Measurements from ENCODE around the gene TLCD3A.
A peak's percentile ranks its signal among the peaks of the same experiment; 100 is the strongest.

The TLCD3A gene

DNA sequence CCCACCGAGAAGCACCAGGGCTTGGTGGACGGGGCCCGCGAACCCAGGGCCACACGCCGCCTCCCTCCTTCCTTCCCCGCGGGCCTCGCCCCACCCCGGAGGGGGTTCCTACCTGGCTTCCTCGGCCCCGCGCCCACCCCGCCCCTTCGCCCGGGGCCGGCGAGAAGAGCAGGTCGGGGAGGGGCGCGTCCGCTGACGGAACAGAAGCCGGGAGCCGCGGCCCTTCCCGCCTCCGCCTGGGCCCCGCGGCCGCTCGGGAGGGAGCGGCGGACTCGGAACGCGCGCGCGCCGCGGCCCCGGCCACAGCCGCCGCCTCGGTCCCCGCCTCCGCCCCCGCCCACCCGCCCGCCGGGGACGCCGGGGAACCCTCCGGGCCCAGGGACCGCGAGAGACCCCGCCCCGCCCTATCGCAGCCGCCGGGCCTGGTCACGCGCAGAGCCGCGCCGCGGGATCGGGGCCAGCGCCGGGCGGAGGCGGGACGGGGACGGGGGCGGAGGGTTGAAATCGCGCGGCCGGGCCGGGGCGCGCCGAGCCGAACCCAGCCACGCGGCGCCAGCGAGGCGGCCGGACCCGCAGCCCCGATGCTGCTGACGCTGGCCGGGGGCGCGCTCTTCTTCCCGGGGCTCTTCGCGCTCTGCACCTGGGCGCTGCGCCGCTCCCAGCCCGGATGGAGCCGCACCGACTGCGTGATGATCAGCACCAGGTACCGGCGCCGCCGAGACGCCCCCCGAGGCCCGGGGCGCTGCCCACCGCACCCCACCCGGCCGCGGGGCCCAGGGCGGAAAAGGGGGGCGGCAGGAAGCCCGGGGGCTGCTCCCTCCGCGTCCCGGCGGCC is at the start of gene TLCD3A:
Gene TLCD3A, plus strand, starts transcription at position 530 of the 835 bp plus-strand sequence. Its CDS starts 52 bp downstream, at position 582.
- peak within 1 kb of the TSS; percentile 89 for H3K27ac ChIP-seq
- TF ChIP-seq, protein P1, sequence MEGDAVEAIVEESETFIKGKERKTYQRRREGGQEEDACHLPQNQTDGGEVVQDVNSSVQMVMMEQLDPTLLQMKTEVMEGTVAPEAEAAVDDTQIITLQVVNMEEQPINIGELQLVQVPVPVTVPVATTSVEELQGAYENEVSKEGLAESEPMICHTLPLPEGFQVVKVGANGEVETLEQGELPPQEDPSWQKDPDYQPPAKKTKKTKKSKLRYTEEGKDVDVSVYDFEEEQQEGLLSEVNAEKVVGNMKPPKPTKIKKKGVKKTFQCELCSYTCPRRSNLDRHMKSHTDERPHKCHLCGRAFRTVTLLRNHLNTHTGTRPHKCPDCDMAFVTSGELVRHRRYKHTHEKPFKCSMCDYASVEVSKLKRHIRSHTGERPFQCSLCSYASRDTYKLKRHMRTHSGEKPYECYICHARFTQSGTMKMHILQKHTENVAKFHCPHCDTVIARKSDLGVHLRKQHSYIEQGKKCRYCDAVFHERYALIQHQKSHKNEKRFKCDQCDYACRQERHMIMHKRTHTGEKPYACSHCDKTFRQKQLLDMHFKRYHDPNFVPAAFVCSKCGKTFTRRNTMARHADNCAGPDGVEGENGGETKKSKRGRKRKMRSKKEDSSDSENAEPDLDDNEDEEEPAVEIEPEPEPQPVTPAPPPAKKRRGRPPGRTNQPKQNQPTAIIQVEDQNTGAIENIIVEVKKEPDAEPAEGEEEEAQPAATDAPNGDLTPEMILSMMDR (IDR thresholded peaks at IDR 0.05): no peak

DNA sequence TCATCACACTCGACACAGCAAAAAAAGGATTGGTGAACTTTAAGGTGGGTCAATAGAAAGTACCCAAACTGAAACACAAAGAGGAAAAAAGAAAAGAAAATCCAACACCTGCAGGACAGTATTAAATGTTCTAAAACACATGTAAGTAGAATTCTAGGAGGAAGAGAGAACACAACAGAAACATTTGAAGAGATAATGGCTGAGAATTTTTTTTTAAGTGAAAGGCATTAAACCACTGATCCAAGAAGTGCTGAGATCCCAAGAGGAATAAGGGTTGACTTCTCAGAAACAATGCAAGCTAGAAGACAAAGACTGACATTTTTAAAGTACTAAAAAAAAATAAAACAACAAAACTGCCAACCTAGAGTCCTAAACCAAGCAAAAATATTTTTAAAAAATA is 49.4 kb upstream of the TLCD3A start:
- H3K27ac ChIP-seq: no peak overlapping the region
- no peak for TF ChIP-seq ZFX (IDR thresholded peaks at IDR 0.05; ENCODE audit: borderline replicate concordance)
- TF ChIP-seq, protein P1 (IDR thresholded peaks at IDR 0.05): no peak

DNA sequence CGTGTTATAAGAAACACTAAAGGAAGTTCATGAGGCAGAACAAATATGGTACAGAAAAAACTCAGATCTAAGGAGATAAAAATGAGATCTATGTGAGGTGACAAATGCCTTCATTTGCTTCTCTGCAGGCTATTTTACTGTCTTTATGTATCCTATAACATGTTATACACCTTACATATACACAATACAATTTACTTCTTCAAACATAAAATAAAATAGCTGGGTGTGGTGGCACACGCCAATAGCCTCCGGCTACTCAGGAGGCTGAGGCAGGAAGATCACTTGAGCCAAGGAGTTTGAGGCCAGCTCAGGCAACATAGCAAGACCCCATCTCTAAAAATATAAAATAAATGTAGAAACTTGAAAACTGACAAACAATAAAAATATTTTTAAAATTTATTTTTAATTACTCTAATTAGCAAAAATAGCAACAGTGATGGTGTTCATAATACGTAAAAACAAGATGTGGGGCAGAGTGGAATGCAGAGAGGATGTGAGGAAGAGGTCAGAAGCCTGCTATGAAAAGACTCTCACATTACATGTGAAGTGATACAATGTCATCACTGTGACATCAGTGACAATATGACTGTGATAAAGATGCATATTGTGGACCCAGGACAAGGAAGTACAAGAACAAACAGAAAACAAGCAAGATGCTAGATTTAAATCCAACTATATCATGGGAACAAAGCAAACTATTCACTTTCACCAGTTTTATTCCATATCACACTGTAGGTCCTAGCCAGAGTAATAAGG is 48.7 kb upstream of the TLCD3A start:
- TF ChIP-seq ZFX (IDR thresholded peaks at IDR 0.05; ENCODE audit: borderline replicate concordance): no peak
- TF ChIP-seq, protein P1 (IDR thresholded peaks at IDR 0.05): no peak
- no peak overlapping the region for H3K27ac ChIP-seq

DNA sequence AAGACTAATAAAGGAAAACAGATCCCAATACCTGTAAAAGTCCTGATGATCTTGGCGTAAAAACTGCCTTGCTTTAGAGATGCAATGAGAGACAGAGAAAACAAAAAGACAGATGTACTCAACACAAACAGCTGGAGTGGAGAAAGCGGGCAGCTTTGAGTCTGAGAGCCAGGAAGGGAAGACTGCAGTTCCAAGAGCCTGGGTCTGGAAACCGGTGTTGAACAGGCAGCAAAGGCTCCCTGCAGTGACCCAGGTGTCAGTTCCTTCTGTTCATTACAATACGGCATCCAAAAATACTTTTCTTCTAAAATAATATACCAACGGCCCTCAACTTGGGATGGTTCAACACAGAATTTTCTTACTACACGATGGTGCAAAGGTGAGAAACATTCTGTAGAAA is 47.4 kb upstream of the TLCD3A start:
- no peak for TF ChIP-seq ZFX (IDR thresholded peaks at IDR 0.05; ENCODE audit: borderline replicate concordance)
- TF ChIP-seq, protein P1 (IDR thresholded peaks at IDR 0.05): no peak
- H3K27ac ChIP-seq: no peak overlapping the region

DNA sequence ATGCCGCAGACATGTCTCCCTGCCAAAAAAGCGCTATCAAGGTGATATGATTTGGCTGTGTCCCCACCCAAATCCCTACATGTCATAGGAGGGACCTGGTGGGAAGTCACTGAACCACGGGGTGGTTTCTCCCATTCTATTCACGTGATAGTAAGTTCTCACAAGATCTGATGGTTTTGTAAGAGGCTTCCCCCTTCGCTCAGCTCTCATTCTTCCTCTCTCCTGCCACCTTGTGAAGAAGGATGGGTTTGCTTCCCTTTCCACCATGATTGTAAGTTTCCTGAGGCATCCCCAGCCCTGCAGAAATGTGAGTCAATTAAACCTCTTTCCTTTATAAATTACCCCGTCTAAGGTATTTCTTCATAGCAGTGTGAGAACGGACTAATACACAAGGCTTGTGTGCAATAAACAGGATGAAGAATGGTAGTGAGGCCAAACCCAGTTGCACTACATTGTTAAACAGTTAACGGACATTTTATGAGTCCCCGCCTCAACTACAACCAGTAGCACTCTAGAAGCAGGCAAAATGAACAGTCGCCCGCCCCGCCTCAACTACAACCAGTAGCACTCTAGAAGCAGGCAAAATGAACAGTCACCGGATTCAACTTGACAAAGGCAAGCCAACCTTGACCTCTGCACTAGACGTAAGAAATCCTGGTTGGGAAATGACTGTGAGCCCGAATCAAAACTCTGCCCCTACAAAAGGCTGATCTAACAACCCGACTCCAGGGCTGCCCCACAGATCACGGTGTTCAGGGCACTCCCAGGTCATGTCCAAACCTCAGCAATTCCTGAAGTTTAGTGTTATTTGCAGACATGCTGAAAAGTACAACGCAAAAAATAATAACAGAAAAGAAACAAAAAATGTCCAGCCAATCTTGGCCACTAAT is 44.1 kb upstream of the TLCD3A start:
- H3K27ac ChIP-seq: no peak overlapping the region
- TF ChIP-seq, protein P1 (IDR thresholded peaks at IDR 0.05): 0 out of 2 replicates have a peak, but pooled peaks have one; percentile 3
- no peak for TF ChIP-seq ZFX (IDR thresholded peaks at IDR 0.05; ENCODE audit: borderline replicate concordance)

DNA sequence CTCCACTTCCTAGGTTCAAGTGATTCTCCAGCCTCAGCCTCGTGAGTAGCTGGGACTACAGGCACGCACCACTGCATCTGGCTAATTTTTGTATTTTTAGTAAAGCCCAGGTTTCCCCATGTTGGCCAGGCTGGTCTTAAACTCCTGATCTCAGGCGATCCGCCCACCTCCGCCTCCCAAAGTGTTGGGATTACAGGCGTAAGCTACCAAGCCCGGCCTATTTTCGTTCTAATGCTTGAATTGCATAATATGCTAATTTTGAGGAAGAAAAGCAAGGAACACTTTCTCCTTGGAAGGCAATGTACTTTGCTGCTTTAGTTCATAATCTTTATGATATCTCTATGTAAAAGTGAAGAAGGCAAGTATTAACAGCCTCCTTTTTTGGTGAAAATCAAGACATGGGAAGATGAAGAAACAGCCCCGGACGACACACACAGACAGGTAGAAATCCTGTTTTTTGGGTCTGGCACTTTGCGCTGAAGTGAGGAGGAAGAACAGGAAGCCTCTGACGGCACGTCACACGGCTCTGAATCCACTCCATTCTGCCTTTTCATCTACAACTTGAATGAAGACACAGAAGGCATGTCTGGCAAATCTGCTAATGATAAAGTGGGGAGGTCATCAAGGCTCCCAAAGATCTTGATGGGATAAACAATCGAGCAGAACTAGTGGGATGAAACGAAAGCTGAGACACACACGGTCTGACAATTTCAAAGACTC is 42.7 kb upstream of the TLCD3A start:
- no peak for TF ChIP-seq ZFX (IDR thresholded peaks at IDR 0.05; ENCODE audit: borderline replicate concordance)
- TF ChIP-seq, protein P1 (IDR thresholded peaks at IDR 0.05): no peak
- no peak overlapping the region for H3K27ac ChIP-seq
